Mesodermal cell (in vitro differentiated cells): Measurements from ENCODE around the gene SSTR3.

Source experiments
- H3K27ac ChIP-seq: 2 replicates; pipeline ENCODE4 v1.7.0; 2013; ENCODE audit warnings: mild to moderate bottlenecking, low read depth, low read length, moderate library complexity; ENCODE audit not compliant: severe bottlenecking
- H3K36me3 ChIP-seq: 2 replicates; pipeline ENCODE4 v1.7.1; 2013; ENCODE audit warnings: mild to moderate bottlenecking, low read length, moderate library complexity; ENCODE audit not compliant: control insufficient read depth, insufficient read depth
- H3K4me1 ChIP-seq: one replicate; pipeline ENCODE4 v1.7.1; 2013; ENCODE audit warnings: mild to moderate bottlenecking, low read length; ENCODE audit not compliant: insufficient read depth, control insufficient read depth, poor library complexity, severe bottlenecking
- H3K4me3 ChIP-seq: 2 replicates; pipeline ENCODE4 v1.7.0; 2013; ENCODE audit warnings: low read length, control low read depth, mild to moderate bottlenecking; ENCODE audit not compliant: insufficient read depth, poor library complexity, severe bottlenecking; ENCODE audit errors: extremely low read depth
- H3K9me3 ChIP-seq: 2 replicates; pipeline ENCODE4 v1.7.1; 2013; ENCODE audit warnings: mild to moderate bottlenecking, low read length, moderate library complexity; ENCODE audit not compliant: control insufficient read depth
- WGBS, 2 experiments: methylation state at CpG; one replicate each; pipeline ENCODE4 v1.1.5; 2013; ENCODE audit warnings: missing lambda C conversion rate in 2 of 2; ENCODE audit not compliant: insufficient coverage in 2 of 2; 5-methylcytosine and 5-hydroxymethylcytosine counted together

The SSTR3 gene

DNA sequence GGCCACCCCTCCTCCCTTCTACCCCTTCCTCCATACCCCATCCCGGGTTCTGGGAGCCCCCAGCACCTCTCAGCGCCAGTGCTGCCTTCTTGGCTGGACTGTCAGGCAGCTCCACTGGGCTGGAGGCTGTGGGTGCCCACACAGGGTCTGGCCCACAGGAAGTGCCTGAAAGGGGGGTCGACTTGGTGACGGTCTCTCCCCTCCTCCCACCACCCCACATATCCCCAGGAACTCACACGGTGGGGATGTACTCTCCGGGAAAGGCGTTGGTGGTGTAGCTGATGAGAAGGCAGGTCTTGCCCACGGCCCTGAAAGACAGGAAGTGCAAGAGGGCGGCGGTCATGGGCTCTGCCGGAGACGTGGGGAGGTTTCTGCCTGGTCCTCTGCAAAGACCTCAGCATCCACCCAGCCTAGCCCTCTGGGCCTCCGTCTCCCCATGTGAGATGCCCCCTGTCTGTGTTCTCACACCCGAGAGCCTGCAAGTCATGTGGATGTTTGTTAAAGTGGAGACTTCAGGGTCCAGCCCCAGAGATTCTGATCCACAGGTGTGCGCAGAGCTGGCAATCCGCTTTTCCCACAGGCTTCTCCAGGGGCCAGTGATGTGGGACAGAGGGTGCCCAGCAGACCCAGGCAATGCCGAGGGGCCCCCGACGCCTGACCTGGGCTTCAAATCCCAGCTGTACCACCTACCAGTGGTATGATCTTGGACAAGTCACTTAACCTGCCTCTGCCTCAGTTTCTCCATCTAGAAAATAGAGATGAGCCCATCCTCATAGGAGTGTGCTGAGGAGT is 29.3 kb upstream of the SSTR3 start:
- Histone ChIP-seq H3K4me3 (no peak overlapping the region), H3K4me1 (peaks cover 37% of the 10 kb centered on the region), H3K36me3 (no peaks in the 10 kb centered on the region), H3K9me3 (no peaks in the 10 kb centered on the region), H3K27ac (no peak overlapping the region)
- WGBS, 2 experiments = 86 to 92% methylated on average over 8 to 15 of the region's 19 CpGs

DNA sequence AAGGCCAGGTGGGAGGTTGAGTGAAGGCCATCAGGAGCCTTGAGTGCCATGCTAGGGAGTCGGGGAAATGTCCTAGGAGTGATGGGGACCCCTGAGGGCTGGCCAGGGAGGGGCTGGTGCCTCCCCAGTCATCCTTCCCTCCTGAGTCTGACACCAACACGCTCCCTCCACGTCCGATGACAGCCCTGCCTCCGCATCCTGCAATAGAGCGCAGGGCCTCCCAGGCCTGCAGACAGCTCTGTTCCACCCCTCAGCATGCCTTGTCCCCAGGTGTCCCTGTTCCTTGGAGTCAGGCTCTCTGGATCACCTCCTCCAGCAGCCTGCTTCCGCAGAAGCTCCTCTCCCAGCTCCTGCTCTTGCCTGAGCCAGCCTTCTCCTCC is 28.7 kb upstream of the SSTR3 start:
- H3K9me3 ChIP-seq = no peaks in the 10 kb centered on the region
- H3K27ac ChIP-seq = no peak overlapping the region
- 90 to 97% methylated on average over 5 to 7 of the region's 7 CpGs for WGBS, 2 experiments
- H3K4me3 ChIP-seq = no peak overlapping the region
- no peaks in the 10 kb centered on the region for H3K36me3 ChIP-seq
- H3K4me1 ChIP-seq = peaks cover 37% of the 10 kb centered on the region

DNA sequence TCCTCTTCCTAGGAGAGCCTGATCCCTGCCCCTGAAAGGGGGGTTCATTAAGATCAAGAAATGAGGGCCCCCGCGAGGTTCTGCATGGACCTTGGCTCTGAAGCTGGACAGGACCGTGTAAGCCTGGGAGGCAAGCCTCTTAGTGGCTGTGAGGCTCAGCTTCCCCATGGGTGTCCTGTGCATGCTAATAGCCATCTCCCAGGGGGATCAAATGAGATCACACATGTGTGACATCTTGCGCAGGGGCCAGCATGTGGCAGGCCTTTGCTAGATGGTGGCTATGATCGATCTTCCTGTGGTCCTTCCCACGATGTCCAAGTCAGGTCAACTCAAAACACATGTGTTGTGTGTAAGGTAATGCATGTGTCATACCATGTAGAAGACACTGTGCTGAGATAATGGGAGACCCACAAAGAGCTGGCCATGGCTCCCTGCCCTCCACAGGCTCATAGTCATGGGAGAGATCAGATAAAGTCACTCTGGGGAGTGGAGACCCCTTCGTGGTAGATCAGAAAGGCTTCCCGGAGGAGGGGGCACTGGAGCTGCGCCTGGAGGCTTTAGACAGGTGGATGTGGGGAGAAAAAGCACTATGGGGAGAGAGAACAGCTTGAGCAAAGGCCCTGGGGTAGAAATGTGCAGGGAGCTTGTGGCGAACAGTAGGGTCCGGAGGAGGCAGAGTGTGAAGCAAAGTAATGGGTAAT is 28.1 kb upstream of the SSTR3 start:
- H3K4me3 ChIP-seq = no peak overlapping the region
- 87 to 91% methylated on average over 8 to 10 of the region's 11 CpGs for WGBS, 2 experiments
- H3K4me1 ChIP-seq = peaks cover 37% of the 10 kb centered on the region
- H3K27ac ChIP-seq = no peak overlapping the region
- no peaks in the 10 kb centered on the region for H3K9me3 ChIP-seq
- H3K36me3 ChIP-seq = no peaks in the 10 kb centered on the region

DNA sequence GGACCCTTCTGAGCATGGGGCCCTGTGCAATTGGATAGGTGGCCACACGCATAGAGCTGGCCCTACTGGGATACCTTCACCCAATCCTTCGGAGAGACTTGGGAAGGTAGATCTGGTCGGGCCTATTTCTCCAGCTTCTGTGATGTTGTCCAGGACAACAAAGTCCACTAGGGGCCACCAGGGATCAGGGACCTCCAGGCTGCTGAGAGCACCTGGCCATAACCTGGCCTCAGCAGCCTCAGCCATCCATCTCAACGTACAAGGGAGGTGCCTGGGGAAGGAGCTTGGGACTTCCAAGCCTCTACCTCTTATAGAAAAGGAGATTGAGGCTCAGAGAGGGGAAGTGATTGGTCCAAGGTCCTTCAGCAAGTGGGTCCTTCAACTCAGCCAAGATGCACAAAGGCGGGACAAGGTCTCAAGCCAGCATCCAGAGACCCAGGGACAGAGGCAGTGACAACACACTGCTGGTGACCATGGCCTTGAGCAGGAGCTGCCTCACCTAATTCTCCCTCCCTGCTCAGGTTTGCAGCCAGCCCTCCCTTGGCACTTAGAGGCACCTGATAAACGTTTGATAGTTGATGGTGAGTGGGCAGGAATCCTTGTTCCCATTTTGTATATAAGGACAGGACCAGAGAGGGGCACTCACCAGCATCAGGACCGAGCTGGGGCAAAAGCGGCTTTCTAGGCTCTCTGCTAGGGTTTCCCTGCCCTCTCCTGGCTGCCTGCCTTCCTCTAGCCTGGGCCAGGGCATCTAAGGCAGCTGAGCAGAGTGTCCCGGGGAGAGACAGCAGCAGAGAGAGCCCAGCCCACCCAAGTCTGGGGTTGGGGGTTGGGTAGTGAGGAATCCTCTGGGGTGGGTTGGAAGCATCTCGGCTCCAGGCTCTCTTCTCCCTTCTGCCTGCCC is 27.3 kb upstream of the SSTR3 start:
- Histone ChIP-seq H3K9me3 (no peaks in the 10 kb centered on the region), H3K27ac (no peak overlapping the region), H3K4me3 (no peak overlapping the region), H3K4me1 (peaks cover 35% of the 10 kb centered on the region), H3K36me3 (no peaks in the 10 kb centered on the region)
- 79 to 92% methylated on average over 7 to 8 of the region's 10 CpGs for WGBS, 2 experiments

DNA sequence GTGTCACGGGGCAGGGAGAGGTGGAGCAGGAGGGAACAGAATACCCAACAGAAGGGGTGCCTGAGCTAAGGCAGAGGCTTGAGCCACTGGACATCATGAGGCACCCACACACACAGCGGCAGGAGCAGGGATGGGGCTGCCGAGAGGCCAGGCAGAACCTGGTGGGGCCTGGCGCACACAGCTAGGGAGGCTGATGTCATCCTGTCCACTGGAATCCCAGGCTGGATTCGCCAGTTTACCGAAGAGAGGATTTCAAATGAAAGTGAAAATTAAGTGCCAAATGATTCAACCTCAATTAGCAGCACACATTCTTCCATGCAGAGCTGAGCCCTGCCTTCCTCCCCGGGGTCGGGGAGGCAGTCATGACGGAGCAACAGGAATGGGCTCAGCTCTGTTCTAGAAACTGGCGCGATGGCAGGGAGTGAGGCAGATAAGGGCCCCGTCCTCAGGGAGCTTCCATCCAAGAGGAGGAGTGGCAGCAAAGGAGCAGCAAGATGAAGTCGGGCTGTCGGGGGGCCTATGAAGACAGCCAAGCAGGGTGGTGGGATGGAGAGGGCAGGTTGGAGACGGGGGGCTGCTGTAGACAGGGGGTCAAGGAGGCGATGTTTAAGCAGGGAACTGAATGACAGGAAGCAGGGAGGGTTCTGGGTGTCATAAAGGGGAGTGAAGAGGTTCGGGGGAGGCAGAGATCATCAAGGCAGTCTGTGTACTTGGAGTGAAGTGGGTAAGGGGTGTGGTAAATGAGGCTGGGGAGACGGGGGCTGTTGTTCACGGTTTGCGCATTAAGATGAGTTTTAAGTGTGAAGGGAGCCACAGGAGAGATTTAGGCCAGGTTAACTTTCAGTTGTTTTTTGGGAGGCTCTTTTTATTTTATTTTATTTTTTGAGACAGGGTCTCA is 25.3 kb upstream of the SSTR3 start:
- Histone ChIP-seq H3K36me3 (no peaks in the 10 kb centered on the region), H3K27ac (peak overlapping the region; percentile 8), H3K4me3 (no peak overlapping the region), H3K9me3 (no peaks in the 10 kb centered on the region), H3K4me1 (peaks cover 16% of the 10 kb centered on the region)
- 81 to 82% methylated on average over 15 to 18 of the region's 20 CpGs for WGBS, 2 experiments

DNA sequence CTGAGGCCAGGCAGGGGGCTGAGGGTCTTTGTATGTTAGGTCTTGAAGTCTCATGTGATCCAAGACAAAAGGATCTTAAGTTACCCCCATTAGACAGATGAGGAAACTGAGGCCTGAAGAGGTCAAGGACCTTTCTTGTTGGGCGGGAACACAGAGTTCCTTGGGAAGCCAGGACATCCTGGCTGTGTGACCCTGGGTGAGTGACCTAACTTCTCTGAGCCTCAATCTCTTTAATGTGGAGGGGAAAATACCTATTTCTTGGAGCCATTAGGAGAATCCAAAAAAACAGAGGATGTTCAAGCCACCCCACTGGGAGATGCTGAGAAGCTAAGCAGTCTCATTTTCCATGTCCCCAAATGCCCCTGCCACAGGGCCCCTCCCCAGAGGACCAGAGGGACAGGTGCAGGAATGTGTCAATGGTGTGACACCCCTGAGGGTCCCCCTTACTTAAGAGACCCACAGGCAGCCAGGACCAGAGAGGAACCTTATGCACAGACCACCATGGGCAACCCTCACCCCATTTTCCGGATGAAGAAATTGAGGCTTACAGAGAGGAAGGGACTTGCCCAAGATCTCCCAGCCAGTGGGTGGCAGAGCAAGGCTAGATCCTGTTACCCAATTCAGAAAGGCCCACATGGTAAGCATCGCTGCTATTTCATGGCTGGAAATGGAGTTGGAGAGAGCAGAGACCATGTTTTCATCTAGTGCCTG is 23.8 kb upstream of the SSTR3 start:
- Histone ChIP-seq H3K9me3 (no peaks in the 10 kb centered on the region), H3K4me3 (no peak overlapping the region), H3K36me3 (no peaks in the 10 kb centered on the region), H3K4me1 (peaks cover 3% of the 10 kb centered on the region), H3K27ac (no peak overlapping the region)
- WGBS, 2 experiments = 89 to 100% methylated on average over 2 to 3 of the region's 3 CpGs

DNA sequence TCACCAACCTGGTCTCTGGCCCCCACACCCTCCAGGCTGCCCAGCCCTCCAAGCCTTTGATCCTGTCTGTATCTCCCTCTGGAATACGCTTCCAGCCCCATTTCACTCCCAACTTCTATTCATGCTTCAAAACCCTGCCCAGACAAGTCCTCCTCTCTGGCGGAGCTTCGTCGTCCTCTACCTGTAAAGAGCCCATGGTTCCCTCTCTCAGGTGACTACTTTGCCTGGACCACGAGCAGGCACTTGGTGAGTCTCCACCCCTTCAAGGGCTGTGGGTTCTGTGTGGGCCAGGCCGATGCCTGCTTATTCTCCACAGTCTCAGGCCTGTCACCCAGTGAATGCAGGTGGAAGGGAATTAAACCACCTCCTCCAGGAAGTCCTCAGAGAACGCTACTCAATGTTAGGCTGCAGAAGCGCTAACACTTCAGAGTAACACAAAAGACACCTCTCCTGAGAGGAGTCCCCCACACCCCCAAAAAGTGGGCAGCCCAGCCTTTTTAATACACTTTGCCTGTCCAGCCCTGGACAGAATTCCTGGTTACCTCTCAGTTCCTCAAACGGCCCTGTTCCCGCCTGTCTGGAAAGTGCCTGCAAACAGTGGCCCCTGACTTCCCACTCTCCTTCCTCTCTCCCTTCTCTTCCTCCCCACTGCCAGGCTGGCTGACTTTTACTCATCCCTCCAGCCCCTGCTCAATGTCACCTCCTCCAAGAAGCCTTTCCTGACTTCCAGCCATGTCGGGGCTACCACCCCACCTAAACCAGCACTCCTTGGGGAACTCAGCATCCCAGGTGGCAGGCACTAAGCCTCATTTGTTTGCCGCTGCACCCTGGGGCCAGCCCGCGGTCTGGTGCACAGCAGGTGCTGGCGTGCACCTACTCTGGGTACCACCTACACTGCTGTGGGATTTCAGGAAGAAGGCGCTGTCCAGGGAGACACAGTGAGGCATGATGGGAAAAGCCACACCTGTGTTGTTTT is 22.7 kb upstream of the SSTR3 start:
- Histone ChIP-seq H3K27ac (no peak overlapping the region), H3K4me3 (no peak overlapping the region), H3K4me1 (peaks cover 3% of the 10 kb centered on the region), H3K36me3 (no peaks in the 10 kb centered on the region), H3K9me3 (no peaks in the 10 kb centered on the region)
- 86 to 87% methylated on average over 12 to 14 of the region's 16 CpGs for WGBS, 2 experiments

DNA sequence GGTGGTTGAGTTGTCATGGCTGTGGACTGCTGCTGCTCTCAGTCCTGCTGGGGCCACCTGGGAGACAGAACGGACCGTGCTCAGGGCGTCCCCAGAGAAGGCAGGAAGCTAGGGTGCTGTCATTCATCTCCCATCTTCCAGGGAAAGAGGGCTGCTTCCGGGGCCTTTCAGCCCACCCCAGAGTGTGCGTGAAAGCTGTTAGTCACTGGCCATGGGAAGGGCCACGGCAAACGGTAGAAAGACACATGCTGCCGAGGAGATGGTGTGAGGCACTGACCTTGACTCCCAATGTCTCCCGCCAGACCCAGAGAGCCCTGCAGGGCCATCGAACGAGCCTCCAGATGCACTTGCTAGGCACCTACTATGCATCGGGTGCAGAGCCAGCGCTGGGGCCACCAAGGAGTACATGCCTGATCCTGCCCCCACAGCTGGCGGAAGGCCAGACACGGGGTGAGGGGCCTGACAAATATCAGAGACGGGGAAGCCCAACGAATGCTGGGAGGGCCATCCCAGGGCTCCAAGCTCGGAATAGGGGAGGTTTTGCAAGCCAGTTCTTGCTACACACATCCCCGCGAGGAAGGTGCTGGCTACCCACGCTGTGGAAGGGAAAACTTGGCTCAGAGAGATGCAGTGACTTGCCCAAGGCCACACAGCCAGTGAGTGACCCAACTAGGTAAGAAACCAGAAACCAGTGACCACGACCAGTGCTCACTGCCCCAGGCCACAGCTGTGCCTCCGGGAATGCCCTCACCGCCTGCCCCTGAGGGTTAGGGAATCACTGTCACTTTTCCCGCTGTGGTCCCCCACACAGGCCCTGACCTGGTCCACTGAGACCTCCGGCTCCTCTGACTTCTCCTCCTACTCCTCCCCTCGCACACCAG is 21.7 kb upstream of the SSTR3 start:
- Histone ChIP-seq H3K4me3 (no peak overlapping the region), H3K9me3 (no peaks in the 10 kb centered on the region), H3K36me3 (no peaks in the 10 kb centered on the region), H3K4me1 (peaks cover 13% of the 10 kb centered on the region), H3K27ac (no peak overlapping the region)
- WGBS, 2 experiments = 85 to 92% methylated on average over 23 to 26 of the region's 27 CpGs
